Activated T-helper 2 cell treated with anti-CD3 and anti-CD28 coated beads, Interferon-gamma antibody, Interleukin-2, Interleukin-4, amounts not matched to agents 10 μg/mL and 5 μg/mL and 100 μg/mL, durations not matched to agents 14 hours and 24 hours and 36 hours (primary cell): ENCODE data around the gene SCN5A. TPM values are rescaled to one million over a fixed set of nuclear protein-coding genes. Genes with fewer than 3 reads are reported as not detected.

Experiments used
- DNase-seq: peaks from one replicate; pipeline ENCODE4 v3.0.0; 2021; ENCODE audit warnings: low spot score
- H3K27ac Mint-ChIP-seq: one replicate; pipeline ENCODE4 v1.8.0; 2021; ENCODE audit warnings: mixed read lengths
- H3K27me3 Mint-ChIP-seq: one replicate; pipeline ENCODE4 v1.8.0; 2021; ENCODE audit warnings: low read depth, mixed read lengths
- H3K36me3 Mint-ChIP-seq: one replicate; pipeline ENCODE4 v1.8.0; 2021; ENCODE audit warnings: low read depth, mixed read lengths
- H3K4me1 Mint-ChIP-seq: one replicate; pipeline ENCODE4 v1.8.0; 2021; ENCODE audit warnings: low read depth, mixed read lengths
- H3K4me3 Mint-ChIP-seq: one replicate; pipeline ENCODE4 v1.8.0; 2021; ENCODE audit warnings: low read depth, mild to moderate bottlenecking, moderate library complexity, mixed read lengths
- H3K9me3 Mint-ChIP-seq: one replicate; pipeline ENCODE4 v1.8.0; 2021; ENCODE audit warnings: mixed read lengths
- intact Hi-C: fragments of 100-400 bp; cut with micrococcal nuclease; formaldehyde crosslinking; loops from one replicate; pipeline ENCODE4 v1.15.1; 2023
- total RNA-seq: library from RNA; stranded (reverse); gene quantifications from 2 replicates; pipeline ENCODE4 v1.2.3, GENCODE V29; 2022

The SCN5A gene
- total RNA-seq, 1 donor from 2014 or later: not detected

- H3K4me1 Mint-ChIP-seq: no peaks in the 10 kb centered on the region
- H3K9me3 Mint-ChIP-seq: no peaks in the 10 kb centered on the region
Measured at GRCh38 chr3:38601956-38602550, 47.4 kb downstream of the SCN5A start.

GRCh38 chr3:38600551-38600950 is 48.9 kb downstream of the SCN5A start:
- no peak overlapping the region for H3K27ac Mint-ChIP-seq
- intact Hi-C loops: no loop called here
- no peaks in the 10 kb centered on the region for H3K9me3 Mint-ChIP-seq
- H3K4me1 Mint-ChIP-seq: no peaks in the 10 kb centered on the region
- H3K36me3 Mint-ChIP-seq: no peaks in the 10 kb centered on the region
- H3K4me3 Mint-ChIP-seq: no peak overlapping the region
- no peaks in the 10 kb centered on the region for H3K27me3 Mint-ChIP-seq
- DNase-seq: no peak

More at GRCh38 chr3:38601956-38602550, 47.4 kb downstream of the SCN5A start:
- Mint-ChIP-seq H3K27me3 (no peaks in the 10 kb centered on the region), H3K27ac (no peak overlapping the region), H3K4me3 (no peak overlapping the region), H3K36me3 (no peaks in the 10 kb centered on the region)
- DNase-seq: no peak
- intact Hi-C loops: no loop called here

GRCh38 chr3:38599886-38600285 is 49.6 kb downstream of the SCN5A start:
- no peak overlapping the region for H3K27ac Mint-ChIP-seq
- intact Hi-C loops: no loop called here

GRCh38 chr3:38598791-38599190 is 50.7 kb downstream of the SCN5A start:
- Mint-ChIP-seq H3K4me1 (no peaks in the 10 kb centered on the region), H3K36me3 (no peaks in the 10 kb centered on the region), H3K27me3 (no peaks in the 10 kb centered on the region), H3K9me3 (no peaks in the 10 kb centered on the region), H3K4me3 (no peak overlapping the region), H3K27ac (no peak overlapping the region)
- intact Hi-C loops: no loop called here
- DNase-seq: no peak

More at GRCh38 chr3:38599886-38600285, 49.6 kb downstream of the SCN5A start:
- no peak for DNase-seq
- no peaks in the 10 kb centered on the region for H3K27me3 Mint-ChIP-seq
- H3K4me1 Mint-ChIP-seq: no peaks in the 10 kb centered on the region
- H3K9me3 Mint-ChIP-seq: no peaks in the 10 kb centered on the region
- no peaks in the 10 kb centered on the region for H3K36me3 Mint-ChIP-seq
- H3K4me3 Mint-ChIP-seq: no peak overlapping the region

- no peaks in the 10 kb centered on the region for H3K4me1 Mint-ChIP-seq
- no peaks in the 10 kb centered on the region for H3K9me3 Mint-ChIP-seq
- H3K4me3 Mint-ChIP-seq: no peak overlapping the region
- intact Hi-C loops: no loop called here
- DNase-seq: no peak
- H3K36me3 Mint-ChIP-seq: no peaks in the 10 kb centered on the region
- no peak overlapping the region for H3K27ac Mint-ChIP-seq
- no peaks in the 10 kb centered on the region for H3K27me3 Mint-ChIP-seq
Measured at GRCh38 chr3:38597502-38598060, 51.9 kb downstream of the SCN5A start.

- no peak for DNase-seq
- no peak overlapping the region for H3K27ac Mint-ChIP-seq
- H3K36me3 Mint-ChIP-seq: no peaks in the 10 kb centered on the region
- no peak overlapping the region for H3K4me3 Mint-ChIP-seq
- peaks cover 3% of the 10 kb centered on the region for H3K27me3 Mint-ChIP-seq
- intact Hi-C loops: no loop called here
- no peaks in the 10 kb centered on the region for H3K9me3 Mint-ChIP-seq
- H3K4me1 Mint-ChIP-seq: no peaks in the 10 kb centered on the region
Measured at GRCh38 chr3:38595393-38595792, 54.1 kb downstream of the SCN5A start.

GRCh38 chr3:38590521-38590920 is 59.0 kb downstream of the SCN5A start:
- Mint-ChIP-seq H3K27me3 (peaks cover 3% of the 10 kb centered on the region), H3K4me3 (no peak overlapping the region), H3K27ac (no peak overlapping the region), H3K9me3 (no peaks in the 10 kb centered on the region), H3K36me3 (no peaks in the 10 kb centered on the region), H3K4me1 (no peaks in the 10 kb centered on the region)
- DNase-seq: no peak
- intact Hi-C loops: no loop called here

GRCh38 chr3:38588995-38589937 is 60.2 kb downstream of the SCN5A start:
- Mint-ChIP-seq H3K27me3 (peaks cover 3% of the 10 kb centered on the region), H3K36me3 (no peaks in the 10 kb centered on the region), H3K27ac (no peak overlapping the region), H3K4me3 (no peak overlapping the region), H3K4me1 (no peaks in the 10 kb centered on the region), H3K9me3 (no peaks in the 10 kb centered on the region)
- intact Hi-C loops: no loop called here
- DNase-seq: no peak

- Mint-ChIP-seq H3K4me3 (no peak overlapping the region), H3K27me3 (peaks cover 3% of the 10 kb centered on the region), H3K36me3 (no peaks in the 10 kb centered on the region), H3K4me1 (no peaks in the 10 kb centered on the region), H3K27ac (no peak overlapping the region), H3K9me3 (no peaks in the 10 kb centered on the region)
- DNase-seq: no peak
- intact Hi-C loops: no loop called here
Measured at GRCh38 chr3:38588371-38588971, 61.0 kb downstream of the SCN5A start.

GRCh38 chr3:38587548-38588131 is 61.8 kb downstream of the SCN5A start:
- no peak for DNase-seq
- Mint-ChIP-seq H3K27ac (no peak overlapping the region), H3K4me3 (no peak overlapping the region), H3K36me3 (no peaks in the 10 kb centered on the region), H3K9me3 (no peaks in the 10 kb centered on the region), H3K27me3 (peaks cover 3% of the 10 kb centered on the region), H3K4me1 (no peaks in the 10 kb centered on the region)
- intact Hi-C loops: no loop called here

GRCh38 chr3:38586546-38587520 is 62.7 kb downstream of the SCN5A start:
- DNase-seq: no peak
- Mint-ChIP-seq H3K4me3 (no peak overlapping the region), H3K4me1 (no peaks in the 10 kb centered on the region), H3K27ac (no peak overlapping the region), H3K27me3 (no peaks in the 10 kb centered on the region), H3K36me3 (no peaks in the 10 kb centered on the region), H3K9me3 (no peaks in the 10 kb centered on the region)
- intact Hi-C loops: no loop called here
